K562 (cell line): ENCODE data around the gene PRRT1. TPM values are rescaled to one million over a fixed set of nuclear protein-coding genes. Genes with fewer than 3 reads are reported as not detected.

Experiments used
- CBFA2T3 ChIP-seq: fragments of 450-650 bp; IDR thresholded peaks from 2 replicates; pipeline ENCODE4 v1.6.1; 2017
- CCAR2 ChIP-seq: fragments of 200-400 bp; formaldehyde crosslinking; IDR thresholded peaks from 2 replicates; pipeline ENCODE4 v1.6.1; 2017; ENCODE audit warnings: mild to moderate bottlenecking, low read depth, low read length
- CREB1 ChIP-seq, 2 experiments: sonication (generic) in 1 of 2; formaldehyde crosslinking in 1 of 2; IDR thresholded peaks; 2 replicates each; pipeline versions ENCODE4 v1.6.1 to v1.8.0; 2012 to 2022; ENCODE audit warnings: inconsistent platforms in 1 of 2, mild to moderate bottlenecking in 1 of 2, missing genetic modification reagents in 1 of 2, moderate library complexity in 1 of 2
- DMBX1 ChIP-seq: fragments of 250-450 bp; sonication (Bioruptor Pico); IDR thresholded peaks from 2 replicates; pipeline ENCODE4 v1.8.0; 2022; ENCODE audit warnings: inconsistent platforms, mild to moderate bottlenecking, moderate library complexity, borderline replicate concordance
- ELF2 ChIP-seq: fragments of 250-450 bp; sonication (Bioruptor Pico); IDR thresholded peaks from 2 replicates; pipeline ENCODE4 v1.5.0; 2021; ENCODE audit warnings: mild to moderate bottlenecking
- FOXP1 ChIP-seq: sonication (generic); formaldehyde crosslinking; IDR thresholded peaks from 2 replicates; pipeline ENCODE4 v1.8.0; 2022; ENCODE audit warnings: mild to moderate bottlenecking, missing genetic modification reagents
- GTF2E2 ChIP-seq: fragments of 200-800 bp; sonication (Bioruptor generic); IDR thresholded peaks from 2 replicates; pipeline ENCODE4 v1.6.1; 2016; ENCODE audit warnings: missing genetic modification characterization, missing compliant biosample characterization
- HDAC1 ChIP-seq, 2 experiments: fragments of 450-650 bp; IDR thresholded peaks; 2 replicates each; pipeline ENCODE4 v1.6.1; 2016 to 2017; ENCODE audit warnings: inconsistent platforms in 1 of 2, mild to moderate bottlenecking in 1 of 2, moderate library complexity in 1 of 2
- KDM2B ChIP-seq: fragments of 250-450 bp; sonication (Bioruptor Pico); IDR thresholded peaks from 2 replicates; pipeline ENCODE4 v1.8.0; 2021; ENCODE audit warnings: mild to moderate bottlenecking, moderate library complexity
- MYNN ChIP-seq, 2 experiments: sonication (generic); formaldehyde crosslinking in 1 of 2; IDR thresholded peaks; 2 replicates each; pipeline versions ENCODE4 v1.5.0 to v1.6.1; 2016 to 2020; ENCODE audit warnings: antibody characterized with exemption in 1 of 2, missing genetic modification reagents in 1 of 2
- PATZ1 ChIP-seq: fragments of 250-450 bp; sonication (Bioruptor Pico); IDR thresholded peaks from 2 replicates; pipeline ENCODE4 v1.5.0; 2020; ENCODE audit warnings: mild to moderate bottlenecking, borderline replicate concordance
- PRDM10 ChIP-seq: fragments of 450-650 bp; IDR thresholded peaks from 2 replicates; pipeline ENCODE4 v1.6.1; 2018; ENCODE audit not compliant: partially characterized antibody
- PYGO2 ChIP-seq: fragments of 450-650 bp; IDR thresholded peaks from 2 replicates; pipeline ENCODE4 v1.6.1; 2016; ENCODE audit warnings: mild to moderate bottlenecking, missing genetic modification characterization, moderate library complexity, missing compliant biosample characterization
- RBBP5 ChIP-seq: fragments of 200-600 bp; sonication (generic); IDR thresholded peaks from 2 replicates; pipeline ENCODE4 v1.6.1; 2012; ENCODE audit warnings: borderline replicate concordance, mild to moderate bottlenecking, low read length, control low read depth, inconsistent platforms; ENCODE audit not compliant: insufficient read depth, poor library complexity, severe bottlenecking
- SRF ChIP-seq, 2 experiments: fragments of 250-450, 450-650 bp in 1 of 2; sonication (Bioruptor Pico) in 1 of 2; sonication (generic) in 1 of 2; formaldehyde crosslinking; IDR thresholded peaks; 2 replicates each; pipeline versions ENCODE4 v1.5.0 to v1.5.1; 2020 to 2022; ENCODE audit warnings: mild to moderate bottlenecking in 1 of 2, missing genetic modification reagents in 1 of 2
- SRSF7 ChIP-seq: fragments of 200-400 bp; formaldehyde crosslinking; optimal IDR thresholded peaks from 2 replicates; pipeline ENCODE3; 2017; ENCODE audit warnings: mild to moderate bottlenecking, low read depth, low read length
- STAG1 ChIP-seq: sonication (generic); formaldehyde crosslinking; IDR thresholded peaks from 2 replicates; pipeline ENCODE4 v1.5.0; 2020; ENCODE audit warnings: missing genetic modification reagents, borderline replicate concordance
- YY1 ChIP-seq, 3 experiments: IDR thresholded peaks; 2 replicates each; pipeline ENCODE4 v1.6.1; 2011; ENCODE audit warnings: low read length in 2 of 3, mild to moderate bottlenecking in 2 of 3, moderate library complexity in 2 of 3, borderline replicate concordance in 1 of 3, control low read depth in 1 of 3, low read depth in 1 of 3; ENCODE audit not compliant: insufficient read depth in 3 of 3, insufficient replicate concordance in 2 of 3, control insufficient read depth in 1 of 3, insufficient read length in 1 of 3; ENCODE audit errors: extremely low read depth in 1 of 3
- ZNF41 ChIP-seq: fragments of 250-450 bp; sonication (Bioruptor Pico); conservative IDR thresholded peaks from 2 replicates; pipeline ENCODE4 v1.4.0; 2020; ENCODE audit warnings: mild to moderate bottlenecking
- ZNF586 ChIP-seq: fragments of 450-650 bp; formaldehyde crosslinking; conservative IDR thresholded peaks from 2 replicates; pipeline ENCODE4 v1.4.0; 2020; ENCODE audit warnings: mild to moderate bottlenecking, moderate library complexity
- ZNF79 ChIP-seq: fragments of 250-450 bp; sonication (Bioruptor Pico); IDR thresholded peaks from 2 replicates; pipeline ENCODE4 v1.4.0; 2020; ENCODE audit warnings: low read depth, mild to moderate bottlenecking, moderate library complexity
- polyA plus RNA-seq, 8 experiments: library from polyadenylated mRNA; depleted of rRNA in 4 of 8; stranded (reverse) in 5 of 8; unstranded in 3 of 8; fragments of >200 nt; fragmentation: Nextera tagmentation in 2 of 8; fragmentation: Illumina TruSeq in 1 of 8; extraction: Ambion mirVana in 2 of 8; extraction: Trizol in 1 of 8; gene quantifications; 2 replicates each; pipeline versions ENCODE4 v1.2.1 to v1.2.3, GENCODE V29; 2011 to 2014; ENCODE audit warnings: inconsistent platforms in 1 of 8, missing spikeins in 1 of 8
- total RNA-seq, 7 experiments: library from RNA; depleted of rRNA in 6 of 7; stranded (reverse); fragments of >200 nt in 6 of 7; fragmentation: Illumina TruSeq in 2 of 7; extraction: Trizol in 2 of 7; gene quantifications; 2 replicates each; pipeline versions ENCODE4 v1.2.1 to v1.2.3, GENCODE V29; 2011 to 2021; ENCODE audit warnings: low replicate concordance in 1 of 7

The PRRT1 gene
- total and polyA plus RNA-seq, 9 of the 15 experiments (the other 6 are each of a cell fraction or from before 2014, with no cell fraction given) = 0.14 to 3.5 (median 0.41) TPM

- no peak for TF ChIP-seq CREB1 (IDR thresholded peaks at IDR 0.05)
- no peak for TF ChIP-seq CREB1 (CRISPR knock-in tag; IDR thresholded peaks at IDR 0.05)
- TF ChIP-seq ZNF41 = 0 out of 2 replicates have a peak, but pooled peaks have one; percentile 38
- TF ChIP-seq DMBX1 (CRISPR knock-in tag) = 0 out of 2 replicates have a peak, but pooled peaks have one; percentile 12
- TF ChIP-seq HDAC1 (IDR thresholded peaks at IDR 0.05) = peak in 1 of 2 experiments; percentile 59; a peak in 1 of 4 replicates
- no peak for TF ChIP-seq GTF2E2 (tag)
- no peak for TF ChIP-seq YY1 (IDR thresholded peaks at IDR 0.05; ENCODE audit: borderline replicate concordance in 1 of 3, control insufficient read depth in 1 of 3, extremely low read depth in 1 of 3, insufficient read depth in 3 of 3, insufficient read length in 1 of 3, insufficient replicate concordance in 2 of 3, low read depth in 1 of 3, low read length in 2 of 3)
- no peak for TF ChIP-seq ZNF586 (CRISPR knock-in tag)
- TF ChIP-seq STAG1 (CRISPR knock-in tag) = no peak
- no peak for TF ChIP-seq KDM2B (CRISPR knock-in tag)
- no peak for TF ChIP-seq SRSF7
- no peak for TF ChIP-seq PATZ1 (CRISPR knock-in tag)
- peak; percentile 40 for TF ChIP-seq PRDM10
- no peak for TF ChIP-seq PYGO2
- no peak for TF ChIP-seq MYNN (IDR thresholded peaks at IDR 0.05)
- TF ChIP-seq MYNN (CRISPR knock-in tag; IDR thresholded peaks at IDR 0.05) = no peak
- TF ChIP-seq RBBP5 = no peak
- no peak for TF ChIP-seq ELF2 (CRISPR knock-in tag)
- peak in 1 of 2 experiments; percentile 64; a peak in 1 of 4 replicates for TF ChIP-seq SRF (CRISPR knock-in tag; IDR thresholded peaks at IDR 0.05)
- TF ChIP-seq CBFA2T3 = no peak
- TF ChIP-seq CCAR2 = no peak
- no peak for TF ChIP-seq FOXP1 (CRISPR knock-in tag)
- no peak for TF ChIP-seq ZNF79
Measured at GRCh38 chr6:32194825-32195651, 43.3 kb upstream of the PRRT1 start (continued).
